IMR-90 (cell line): ENCODE results near the gene MINDY1. TPM values are rescaled to one million over a fixed set of nuclear protein-coding genes. Genes with fewer than 3 reads are reported as not detected.

Source experiments
- ATAC-seq: fragments of 200-7000 bp; cut with Tn5 transposase; 2 replicates; pipeline ENCODE4 v1.9.1; 2020; ENCODE audit warnings: low read depth, mild to moderate bottlenecking, moderate library complexity
- BruUV-seq: library from RNA; stranded (reverse); fragments of 400-500 nt; replicated peaks from 2 replicates; lab custom pipeline; 2021; lab: Mats Ljungman, UMichigan
- CTCF ChIA-PET: fragments of 300-600 bp; formaldehyde crosslinking; extraction: SDS; loops from one replicate; lab custom pipeline; 2021; ENCODE audit warnings: antibody characterized with exemption; lab: Yijun Ruan, JAX
- POLR2A ChIA-PET: fragments of 300-600 bp; sonication (Branson Sonifier 250); formaldehyde crosslinking; loops from one replicate; lab custom pipeline; 2022; ENCODE audit warnings: antibody characterized with exemption; ENCODE audit not compliant: unreplicated experiment; lab: Charles Lee
- DNase-seq: peaks from one replicate; pipeline ENCODE4 v3.0.0; 2013
- H2AFZ ChIP-seq: replicated peaks from 2 replicates; pipeline ENCODE3; 2013; ENCODE audit warnings: low read length, mild to moderate bottlenecking; ENCODE audit not compliant: poor library complexity
- H2AK5ac ChIP-seq: 2 replicates; pipeline ENCODE4 v1.6.1; 2013; ENCODE audit warnings: low read depth, low read length, inconsistent platforms
- H2AK9ac ChIP-seq: replicated peaks from 2 replicates; pipeline ENCODE3; 2013; ENCODE audit warnings: mild to moderate bottlenecking, low read depth, low read length, moderate library complexity; ENCODE audit not compliant: poor library complexity
- H2BK120ac ChIP-seq: 2 replicates; pipeline ENCODE4 v1.6.1; 2013; ENCODE audit warnings: low read depth, low read length, inconsistent platforms
- H2BK15ac ChIP-seq: 3 replicates; pipeline ENCODE4 v1.6.1; 2013; ENCODE audit warnings: low read depth, low read length, inconsistent platforms
- H2BK20ac ChIP-seq: 2 replicates; pipeline ENCODE4 v1.6.1; 2013; ENCODE audit warnings: low read depth, mild to moderate bottlenecking, inconsistent platforms, low read length, moderate library complexity
- H2BK5ac ChIP-seq: 2 replicates; pipeline ENCODE4 v1.6.1; 2013; ENCODE audit warnings: mild to moderate bottlenecking, low read depth, low read length, inconsistent platforms; ENCODE audit not compliant: poor library complexity, severe bottlenecking
- H3K14ac ChIP-seq: replicated peaks from 2 replicates; pipeline ENCODE4 v1.6.1; 2013; ENCODE audit warnings: low read depth, low read length, inconsistent platforms
- H3K18ac ChIP-seq: 2 replicates; pipeline ENCODE4 v1.6.1; 2013; ENCODE audit warnings: low read depth, low read length, control low read depth
- H3K23ac ChIP-seq: 2 replicates; pipeline ENCODE4 v1.6.1; 2013; ENCODE audit warnings: low read depth, low read length, inconsistent platforms
- H3K27ac ChIP-seq: 2 replicates; pipeline ENCODE4 v1.5.1; 2013; ENCODE audit warnings: mild to moderate bottlenecking, control low read depth, low read length; ENCODE audit not compliant: insufficient read depth
- H3K27me3 ChIP-seq: 2 replicates; pipeline ENCODE4 v1.6.1; 2013; ENCODE audit warnings: low read length; ENCODE audit not compliant: control insufficient read depth, insufficient read depth
- H3K36me3 ChIP-seq: 2 replicates; pipeline ENCODE4 v1.6.1; 2013; ENCODE audit warnings: low read length, mixed read lengths; ENCODE audit not compliant: control insufficient read depth, insufficient read depth
- H3K4ac ChIP-seq: 2 replicates; pipeline ENCODE4 v1.6.1; 2013; ENCODE audit warnings: low read depth, low read length, inconsistent platforms
- H3K4me1 ChIP-seq: 2 replicates; pipeline ENCODE4 v1.6.1; 2013; ENCODE audit warnings: low read length, mixed read lengths; ENCODE audit not compliant: control insufficient read depth, insufficient read depth
- H3K4me2 ChIP-seq: 2 replicates; pipeline ENCODE4 v1.6.1; 2013; ENCODE audit warnings: low read depth, mild to moderate bottlenecking, control low read depth, low read length, moderate library complexity
- H3K4me3 ChIP-seq: 2 replicates; pipeline ENCODE4 v1.5.1; 2013; ENCODE audit warnings: low read depth, mild to moderate bottlenecking, control low read depth, low read length, moderate library complexity; ENCODE audit not compliant: insufficient read depth
- H3K56ac ChIP-seq: 2 replicates; pipeline ENCODE4 v1.6.1; 2013; ENCODE audit warnings: low read length, inconsistent platforms; ENCODE audit not compliant: insufficient read depth; ENCODE audit errors: extremely low read depth
- H3K79me1 ChIP-seq, 2 experiments: 2 replicates each; pipeline ENCODE4 v1.6.1; 2013; ENCODE audit warnings: low read length in 2 of 2, inconsistent platforms in 1 of 2, low read depth in 1 of 2
- H3K9ac ChIP-seq: 2 replicates; pipeline ENCODE4 v1.6.1; 2013; ENCODE audit warnings: low read depth, low read length, control low read depth
- H3K9me1 ChIP-seq: 2 replicates; pipeline ENCODE4 v1.6.1; 2013; ENCODE audit warnings: low read length, inconsistent platforms; ENCODE audit not compliant: insufficient read depth
- H3K9me3 ChIP-seq: 2 replicates; pipeline ENCODE4 v1.6.1; 2013; ENCODE audit warnings: low read length; ENCODE audit not compliant: control insufficient read depth, insufficient read depth
- H4K20me1 ChIP-seq: 2 replicates; pipeline ENCODE4 v1.6.1; 2013; ENCODE audit warnings: low read length, inconsistent platforms; ENCODE audit not compliant: insufficient read depth
- H4K5ac ChIP-seq: 2 replicates; pipeline ENCODE4 v1.6.1; 2013; ENCODE audit warnings: mild to moderate bottlenecking, low read depth, low read length, control low read depth
- H4K8ac ChIP-seq, 2 experiments: 2 replicates each; pipeline ENCODE4 v1.6.1; 2013; ENCODE audit warnings: low read depth in 2 of 2, low read length in 2 of 2, control low read depth in 1 of 2, inconsistent platforms in 1 of 2
- H4K91ac ChIP-seq: 2 replicates; pipeline ENCODE4 v1.6.1; 2013; ENCODE audit warnings: low read depth, low read length, inconsistent platforms; ENCODE audit not compliant: insufficient read depth
- BHLHE40 ChIP-seq: fragments of 150-350 bp; IDR thresholded peaks from 2 replicates; pipeline ENCODE4 v1.6.1; 2016; ENCODE audit warnings: mild to moderate bottlenecking, low read depth, low read length
- CEBPB ChIP-seq: IDR thresholded peaks from 2 replicates; pipeline ENCODE4 v1.6.1; 2012; ENCODE audit warnings: low read depth, low read length, improper control_type of control experiment
- FOS ChIP-seq: fragments of 150-350 bp; IDR thresholded peaks from 2 replicates; pipeline ENCODE4 v1.6.1; 2016; ENCODE audit warnings: low read depth, low read length
- MAFK ChIP-seq: IDR thresholded peaks from 2 replicates; pipeline ENCODE4 v1.6.1; 2012; ENCODE audit warnings: low read depth, low read length, improper control_type of control experiment
- MAZ ChIP-seq: IDR thresholded peaks from 2 replicates; pipeline ENCODE4 v1.6.1; 2012; ENCODE audit warnings: low read depth, mild to moderate bottlenecking, low read length, improper control_type of control experiment, moderate library complexity, borderline replicate concordance
- MXI1 ChIP-seq: IDR thresholded peaks from 2 replicates; pipeline ENCODE4 v1.6.1; 2012; ENCODE audit warnings: low read depth, mild to moderate bottlenecking, low read length, moderate library complexity, borderline replicate concordance
- NFE2L2 ChIP-seq: fragments of 150-350 bp; IDR thresholded peaks from 2 replicates; pipeline ENCODE4 v1.6.1; 2016; ENCODE audit warnings: low read depth, mild to moderate bottlenecking, low read length
- POLR2A ChIP-seq: IDR thresholded peaks from 2 replicates; pipeline ENCODE4 v1.6.1; 2012; ENCODE audit warnings: mild to moderate bottlenecking, low read depth, low read length
- RAD21 ChIP-seq: IDR thresholded peaks from 2 replicates; pipeline ENCODE4 v1.6.1; 2012; ENCODE audit warnings: low read length, improper control_type of control experiment
- RCOR1 ChIP-seq: IDR thresholded peaks from 2 replicates; pipeline ENCODE4 v1.6.1; 2012; ENCODE audit warnings: mild to moderate bottlenecking, low read length, improper control_type of control experiment; ENCODE audit not compliant: insufficient replicate concordance
- RFX5 ChIP-seq: IDR thresholded peaks from 2 replicates; pipeline ENCODE4 v1.8.0; 2012; ENCODE audit warnings: low read depth, mild to moderate bottlenecking, low read length, moderate library complexity
- SMC3 ChIP-seq: fragments of 150-350 bp; IDR thresholded peaks from 2 replicates; pipeline ENCODE4 v1.6.1; 2016; ENCODE audit warnings: low read depth, mild to moderate bottlenecking, antibody characterized with exemption, low read length, moderate library complexity
- WGBS, 2 experiments: methylation state at CpG; one replicate each; pipeline versions ENCODE4 v1.1.5 to v1.1.7; 2013; ENCODE audit warnings: missing lambda C conversion rate in 2 of 2; ENCODE audit not compliant: insufficient read length in 1 of 2; ENCODE audit errors: extremely low coverage in 2 of 2; 5-methylcytosine and 5-hydroxymethylcytosine counted together
- dilution Hi-C: fragments of 300-500 bp; cut with HindIII; formaldehyde crosslinking; loops from one replicate; pipeline ENCODE4 v1.14.3; 2018; ENCODE audit warnings: low sequenced_read_pairs; ENCODE audit not compliant: unreplicated experiment
- in situ Hi-C: fragments of 300-500 bp; cut with MboI; formaldehyde crosslinking; loops from 3 replicates; pipeline ENCODE4 v1.14.3; 2019; ENCODE audit warnings: low sequenced_read_pairs, inconsistent platforms, mixed read lengths
- intact Hi-C: fragments of 100-400 bp; cut with micrococcal nuclease; formaldehyde crosslinking; loops from 2 replicates; pipeline ENCODE4 v1.10.0; 2022
- polyA plus RNA-seq, 3 experiments: library from polyadenylated mRNA; depleted of rRNA; stranded (reverse); fragments of >200 nt; gene quantifications; 2 replicates each; pipeline ENCODE4 v1.2.3, GENCODE V29; 2012; ENCODE audit warnings: low replicate concordance in 1 of 3
- total RNA-seq: library from RNA; depleted of rRNA; stranded (reverse); fragments of >200 nt; gene quantifications from 2 replicates; pipeline ENCODE4 v1.2.3, GENCODE V29; 2012
- TF ChIP-seq, protein P1 (sequence below): conservative IDR thresholded peaks from 2 replicates; pipeline ENCODE4 v1.5.1; 2012; ENCODE audit warnings: mild to moderate bottlenecking, low read depth, low read length, improper control_type of control experiment
- TF ChIP-seq, protein P2 (sequence below): fragments of 150-350 bp; IDR thresholded peaks from 2 replicates; pipeline ENCODE4 v1.6.1; 2016; ENCODE audit warnings: low read depth, mild to moderate bottlenecking, low read length, moderate library complexity, borderline replicate concordance
- TF ChIP-seq, protein P3 (sequence below): fragments of 150-350 bp; IDR thresholded peaks from 2 replicates; pipeline ENCODE4 v1.6.1; 2017; ENCODE audit warnings: mild to moderate bottlenecking, antibody characterized with exemption, low read length, low read depth

The MINDY1 gene
- total and polyA plus RNA-seq, 2 of the 4 experiments (the other 2 are of a cell fraction): 6.6 to 7.3 TPM

DNA sequence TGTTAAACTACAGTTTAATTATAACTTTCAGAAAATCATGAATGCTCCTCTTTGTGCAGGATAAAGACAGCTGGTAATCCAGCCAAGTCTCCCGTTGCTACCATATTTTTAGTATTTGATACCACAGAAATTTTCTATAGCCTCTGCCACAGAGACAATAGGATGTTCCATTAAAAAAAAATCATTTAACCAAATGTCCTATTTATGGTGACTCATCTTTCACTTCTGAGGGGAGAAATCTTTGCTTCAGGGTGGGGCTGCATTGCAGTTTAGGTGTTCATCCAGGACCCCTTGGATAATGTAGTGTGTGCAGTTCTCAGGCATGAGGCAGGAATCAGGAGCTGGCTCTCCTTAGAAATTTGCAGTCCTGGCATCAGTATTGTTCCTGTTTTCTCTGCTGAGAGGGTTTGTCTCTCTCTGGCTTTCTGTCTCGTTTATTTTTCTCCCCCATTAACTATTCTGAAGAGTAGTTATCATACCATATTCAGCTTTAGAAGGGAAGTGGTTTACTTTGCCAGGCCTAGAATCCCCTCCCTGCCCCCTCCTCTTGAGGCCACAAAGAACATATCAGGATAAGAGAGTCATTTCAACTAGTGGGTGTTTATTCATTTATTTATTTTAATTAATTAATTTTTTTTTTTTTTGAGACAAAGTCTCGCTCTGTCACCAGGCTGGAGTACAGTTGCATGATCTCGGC, 4.6 kb upstream of the MINDY1 start:
- Histone ChIP-seq H3K4me3 (no peak overlapping the region), H3K56ac (no peak overlapping the region), H3K4ac (no peak overlapping the region), H3K4me1 (0 out of 2 replicates have a peak, but pooled peaks cover 1% of the 10 kb centered on the region), H4K8ac (no peak overlapping the region), H3K4me2 (no peak overlapping the region), H4K5ac (no peak overlapping the region), H4K91ac (no peak overlapping the region), H2AK5ac (no peak overlapping the region), H2BK20ac (no peak overlapping the region), H2AK9ac (no peak overlapping the region), H3K9ac (no peak overlapping the region), H3K14ac (no peak overlapping the region), H3K9me3 (no peaks in the 10 kb centered on the region), H3K18ac (no peak overlapping the region), H3K9me1 (peaks cover 7% of the 10 kb centered on the region), H3K27ac (no peak overlapping the region), H4K20me1 (no peaks in the 10 kb centered on the region), H2BK15ac (no peak overlapping the region), H3K36me3 (no peaks in the 10 kb centered on the region), H2BK5ac (no peak overlapping the region), H2AFZ (no peak overlapping the region), H3K23ac (no peak overlapping the region; the same call in 1 of the 2 replicates), H3K27me3 (no peaks in the 10 kb centered on the region), H2BK120ac (no peak overlapping the region), H3K79me1 (peaks cover 9 to 42% of the 10 kb centered on the region in 2 experiments)
- ChIA-PET CTCF (interaction anchor here (1.0 kb wide), 1 partner anchor 48 kb away, joined by 5 read pairs; the partner anchor contains the start of gene CDC42SE1), POLR2A (no interaction called here)
- intact Hi-C loops: no loop called here
- no peak for TF ChIP-seq MAZ
- no peak for TF ChIP-seq MXI1
- no peak for TF ChIP-seq FOS
- TF ChIP-seq SMC3: no peak
- TF ChIP-seq, protein P1, sequence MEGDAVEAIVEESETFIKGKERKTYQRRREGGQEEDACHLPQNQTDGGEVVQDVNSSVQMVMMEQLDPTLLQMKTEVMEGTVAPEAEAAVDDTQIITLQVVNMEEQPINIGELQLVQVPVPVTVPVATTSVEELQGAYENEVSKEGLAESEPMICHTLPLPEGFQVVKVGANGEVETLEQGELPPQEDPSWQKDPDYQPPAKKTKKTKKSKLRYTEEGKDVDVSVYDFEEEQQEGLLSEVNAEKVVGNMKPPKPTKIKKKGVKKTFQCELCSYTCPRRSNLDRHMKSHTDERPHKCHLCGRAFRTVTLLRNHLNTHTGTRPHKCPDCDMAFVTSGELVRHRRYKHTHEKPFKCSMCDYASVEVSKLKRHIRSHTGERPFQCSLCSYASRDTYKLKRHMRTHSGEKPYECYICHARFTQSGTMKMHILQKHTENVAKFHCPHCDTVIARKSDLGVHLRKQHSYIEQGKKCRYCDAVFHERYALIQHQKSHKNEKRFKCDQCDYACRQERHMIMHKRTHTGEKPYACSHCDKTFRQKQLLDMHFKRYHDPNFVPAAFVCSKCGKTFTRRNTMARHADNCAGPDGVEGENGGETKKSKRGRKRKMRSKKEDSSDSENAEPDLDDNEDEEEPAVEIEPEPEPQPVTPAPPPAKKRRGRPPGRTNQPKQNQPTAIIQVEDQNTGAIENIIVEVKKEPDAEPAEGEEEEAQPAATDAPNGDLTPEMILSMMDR: no peak
- no peak for TF ChIP-seq NFE2L2
- TF ChIP-seq, protein P2, sequence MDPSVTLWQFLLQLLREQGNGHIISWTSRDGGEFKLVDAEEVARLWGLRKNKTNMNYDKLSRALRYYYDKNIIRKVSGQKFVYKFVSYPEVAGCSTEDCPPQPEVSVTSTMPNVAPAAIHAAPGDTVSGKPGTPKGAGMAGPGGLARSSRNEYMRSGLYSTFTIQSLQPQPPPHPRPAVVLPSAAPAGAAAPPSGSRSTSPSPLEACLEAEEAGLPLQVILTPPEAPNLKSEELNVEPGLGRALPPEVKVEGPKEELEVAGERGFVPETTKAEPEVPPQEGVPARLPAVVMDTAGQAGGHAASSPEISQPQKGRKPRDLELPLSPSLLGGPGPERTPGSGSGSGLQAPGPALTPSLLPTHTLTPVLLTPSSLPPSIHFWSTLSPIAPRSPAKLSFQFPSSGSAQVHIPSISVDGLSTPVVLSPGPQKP: no peak
- TF ChIP-seq MAFK: no peak
- no peak for TF ChIP-seq BHLHE40
- TF ChIP-seq RAD21: no peak
- TF ChIP-seq CEBPB: no peak
- TF ChIP-seq RFX5: no peak
- TF ChIP-seq POLR2A: no peak
- TF ChIP-seq, protein P3, sequence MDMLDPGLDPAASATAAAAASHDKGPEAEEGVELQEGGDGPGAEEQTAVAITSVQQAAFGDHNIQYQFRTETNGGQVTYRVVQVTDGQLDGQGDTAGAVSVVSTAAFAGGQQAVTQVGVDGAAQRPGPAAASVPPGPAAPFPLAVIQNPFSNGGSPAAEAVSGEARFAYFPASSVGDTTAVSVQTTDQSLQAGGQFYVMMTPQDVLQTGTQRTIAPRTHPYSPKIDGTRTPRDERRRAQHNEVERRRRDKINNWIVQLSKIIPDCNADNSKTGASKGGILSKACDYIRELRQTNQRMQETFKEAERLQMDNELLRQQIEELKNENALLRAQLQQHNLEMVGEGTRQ: no peak
- TF ChIP-seq RCOR1: no peak
- BruUV-seq: no TSS peak
- dilution Hi-C loops: no loop called here
- DNase-seq (no peak), ATAC-seq (no peak)
- WGBS, 2 experiments: no CpG with 5 or more reads among the region's 4 CpGs
- in situ Hi-C loops: no loop called here
